HG03135 (cell line): Measurements from ENCODE around the gene FDPS.

Experiments used
- ATAC-seq: cut with Tn5 transposase; IDR thresholded peaks from one replicate; pipeline ENCODE4 v1.9.1; 2021; ENCODE audit warnings: mild to moderate bottlenecking, moderate library complexity; ENCODE audit not compliant: unreplicated experiment

The FDPS gene

GRCh38 chr1:155308493-155309422, at the start of gene FDPS:
Gene FDPS (plus strand): TSS chr1:155308866. CDS start chr1:155309790, 924 bp downstream.
- ATAC-seq: peak; percentile 92

DNA sequence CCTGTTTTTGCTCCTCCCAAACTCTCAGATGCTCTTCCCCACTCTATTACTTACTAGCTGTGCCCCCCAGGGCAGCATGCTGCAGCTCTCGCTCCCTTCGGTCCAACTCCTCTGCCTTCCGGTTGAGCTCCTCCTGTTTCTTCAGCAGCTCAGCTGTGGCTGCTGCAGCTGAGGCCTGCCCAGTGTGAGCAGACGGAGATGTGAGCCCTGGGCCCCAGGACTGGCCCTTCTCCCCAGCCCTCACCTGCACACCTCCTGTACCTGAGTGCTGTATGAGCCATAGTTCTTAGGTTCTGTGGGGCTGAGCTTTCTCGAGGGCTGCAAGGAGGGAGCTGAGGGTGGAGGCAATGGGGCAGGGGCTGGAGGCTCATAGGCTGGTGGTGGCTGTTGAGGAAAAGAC, 48.4 kb upstream of the FDPS start:
- ATAC-seq: no peak

GRCh38 chr1:155261493-155261851, 47.2 kb upstream of the FDPS start:
- ATAC-seq: no peak

DNA sequence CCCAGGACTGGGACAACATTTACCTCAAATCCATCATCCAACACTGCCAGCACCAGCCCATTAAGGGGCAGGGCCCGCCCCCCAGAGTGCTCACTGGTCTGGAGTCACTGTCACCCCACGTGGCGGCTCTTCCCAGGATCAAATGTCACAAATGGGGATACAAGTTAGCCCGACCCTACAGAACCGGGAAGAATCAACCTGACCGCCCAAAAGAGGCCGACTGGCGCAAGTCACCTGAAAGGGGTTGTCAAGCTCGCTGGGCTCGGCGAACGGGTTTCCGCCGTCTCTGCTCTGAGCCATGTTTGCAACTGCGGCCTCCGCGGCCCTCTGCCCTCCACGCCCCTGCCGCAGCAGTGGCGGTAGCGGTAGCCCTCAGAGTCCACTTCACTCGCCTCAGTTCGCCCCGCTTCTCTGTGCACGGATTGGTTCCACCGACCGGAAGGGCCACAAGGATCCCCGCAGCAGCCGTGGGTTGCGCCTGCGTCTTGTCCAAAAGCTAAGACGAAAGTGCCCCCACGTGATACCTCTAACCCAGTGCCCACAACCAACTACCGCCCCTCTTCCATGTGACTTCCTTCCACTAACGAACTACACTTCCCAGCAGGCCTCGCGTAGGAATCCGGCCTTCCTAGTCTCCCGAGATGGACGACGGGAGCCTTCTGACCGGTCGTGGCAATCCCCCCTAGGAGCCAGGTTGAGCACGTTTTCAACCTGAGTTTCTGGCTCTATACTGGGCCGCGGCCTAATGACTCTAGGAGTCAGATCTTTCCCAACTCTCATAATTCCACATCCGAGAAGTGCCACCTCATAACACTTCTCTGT, 46.6 kb upstream of the FDPS start, which contains the start of gene SCAMP3:
Gene SCAMP3, minus strand, starts transcription at position 509 of the 822 bp plus-strand sequence. Its CDS starts 209 bp downstream, at position 300.
- ATAC-seq: peak; percentile 90

GRCh38 chr1:155263067-155263466, 45.6 kb upstream of the FDPS start:
- ATAC-seq: no peak

GRCh38 chr1:155266553-155266952, 42.1 kb upstream of the FDPS start:
- no peak for ATAC-seq

- ATAC-seq: no peak
Observed at GRCh38 chr1:155267373-155267772, 41.3 kb upstream of the FDPS start.

- ATAC-seq: no peak
Observed at GRCh38 chr1:155268630-155269029, 40.0 kb upstream of the FDPS start.

- ATAC-seq: no peak
Observed at GRCh38 chr1:155269381-155269780, 39.3 kb upstream of the FDPS start.

DNA sequence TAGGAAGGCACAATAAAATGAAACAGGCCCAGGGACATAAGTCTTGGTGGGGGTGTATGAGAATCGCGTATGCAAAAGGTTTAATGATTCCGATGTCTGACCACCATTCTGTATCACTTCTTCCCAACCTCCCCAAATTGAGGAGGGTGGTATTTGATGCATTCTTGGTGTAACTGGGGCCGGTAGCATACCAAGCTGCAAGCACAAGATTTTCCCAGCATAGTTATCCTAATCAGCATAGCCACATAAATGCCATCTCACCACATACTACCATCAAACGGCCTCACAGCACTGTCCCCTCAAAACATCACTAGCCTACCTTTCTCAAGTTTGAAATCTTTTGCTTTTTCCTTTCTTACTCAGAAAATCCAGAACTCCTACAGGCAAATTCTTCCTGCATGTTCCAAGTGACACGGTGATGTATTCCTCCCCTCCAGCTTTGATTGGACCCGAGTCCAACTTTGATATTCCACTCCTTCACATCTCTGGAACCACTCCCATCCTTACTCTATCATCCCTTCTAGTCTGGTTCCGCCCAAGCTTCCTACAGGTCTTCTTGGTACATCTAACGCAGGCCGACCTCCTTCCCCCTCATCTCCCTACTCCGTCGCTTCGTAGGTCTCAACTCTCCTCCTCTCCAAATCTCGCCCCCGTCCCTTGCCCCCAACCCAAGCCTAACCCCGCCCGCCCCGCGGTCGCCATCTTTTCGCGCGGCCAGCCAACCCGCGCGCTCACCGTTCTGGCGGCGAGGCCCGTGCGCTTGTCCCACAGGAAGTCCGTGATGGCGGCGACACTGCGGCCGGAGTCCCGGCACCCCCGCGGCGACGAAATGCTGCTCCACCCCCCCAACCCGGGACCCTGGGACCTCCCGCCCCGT, 36.0 kb upstream of the FDPS start:
- peak; percentile 29 for ATAC-seq

DNA sequence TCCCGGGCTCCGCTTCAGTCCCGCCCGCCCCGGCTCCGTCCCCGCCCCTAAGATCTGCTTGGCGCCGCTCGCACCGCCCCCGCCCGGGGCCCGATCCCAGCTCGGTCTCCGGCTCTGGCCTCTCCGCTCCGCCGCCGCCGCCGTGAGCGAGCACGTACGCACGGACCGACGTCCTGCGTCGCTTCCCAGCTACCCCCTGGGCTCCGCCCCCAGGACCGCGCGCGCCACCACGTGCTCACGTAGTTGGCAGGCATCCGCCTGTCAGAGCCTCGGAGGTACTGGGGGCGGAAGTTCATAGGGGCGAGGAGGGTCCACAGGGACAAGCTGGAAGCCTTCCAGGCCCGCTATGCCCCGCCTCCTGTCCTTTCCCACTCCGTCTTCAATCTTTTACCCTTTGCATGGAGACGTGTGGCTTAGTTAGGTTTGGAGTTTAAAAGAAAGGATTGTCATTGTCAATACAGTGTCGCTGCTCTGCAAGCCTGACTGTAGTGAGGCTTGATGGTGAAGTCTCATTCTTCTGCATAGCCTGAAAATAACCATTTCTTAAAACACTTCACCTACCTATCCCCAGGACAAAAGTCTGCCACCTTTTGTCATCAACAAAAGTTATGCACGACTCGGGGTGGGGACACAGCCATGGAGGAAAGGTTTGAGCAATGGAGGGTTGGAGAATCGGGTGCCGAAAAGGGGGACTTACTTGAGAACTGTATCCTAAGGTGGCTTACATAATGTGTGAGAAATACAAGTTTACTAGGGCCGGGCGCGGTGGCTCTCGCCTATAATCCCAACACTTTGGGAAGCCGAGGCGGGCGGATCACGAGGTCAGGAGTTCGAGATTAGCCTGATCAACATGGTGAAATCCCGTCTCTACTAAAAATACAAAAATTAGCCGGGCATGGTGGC, 35.1 kb upstream of the FDPS start, which contains the start of gene CLK2:
Gene CLK2, minus strand, starts transcription at position 162 of the 903 bp plus-strand sequence. CDS start 2,527 bp downstream, outside the sequence.
- peak; percentile 79 for ATAC-seq

DNA sequence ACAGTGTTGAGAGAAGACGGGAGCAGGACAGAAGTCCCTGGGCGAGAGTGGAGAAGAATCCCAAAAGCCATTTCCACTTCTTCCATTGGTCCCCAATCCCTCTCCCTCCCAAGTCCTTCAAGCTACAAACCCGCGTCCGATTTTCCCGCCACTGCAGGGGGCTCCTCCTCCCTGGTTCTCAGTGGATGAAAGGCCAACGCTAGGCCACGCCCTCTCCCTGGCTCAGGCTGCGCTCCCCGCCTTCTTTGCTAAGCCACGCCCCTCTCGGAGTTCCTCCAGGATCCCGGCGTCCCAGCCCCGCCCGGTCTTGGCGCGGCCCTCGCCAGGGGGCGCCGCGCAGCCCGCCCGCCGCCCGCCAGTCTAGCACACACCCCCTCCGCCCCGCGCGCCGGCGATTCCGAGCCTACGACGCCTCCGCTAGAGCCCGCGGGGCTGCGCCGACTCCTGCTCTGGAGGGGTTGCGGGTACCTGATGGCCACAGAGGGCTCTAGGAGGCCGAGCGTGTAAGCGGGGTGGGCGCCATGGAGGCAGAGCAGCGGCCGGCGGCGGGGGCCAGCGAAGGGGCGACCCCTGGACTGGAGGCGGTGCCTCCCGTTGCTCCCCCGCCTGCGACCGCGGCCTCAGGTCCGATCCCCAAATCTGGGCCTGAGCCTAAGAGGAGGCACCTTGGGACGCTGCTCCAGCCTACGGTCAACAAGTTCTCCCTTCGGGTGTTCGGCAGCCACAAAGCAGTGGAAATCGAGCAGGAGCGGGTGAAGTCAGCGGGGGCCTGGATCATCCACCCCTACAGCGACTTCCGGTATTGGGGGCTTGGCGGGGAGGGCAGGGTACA, 31.4 kb upstream of the FDPS start, which contains the start of gene HCN3:
Gene HCN3, plus strand, starts transcription at position 394 of the 832 bp plus-strand sequence. Its CDS starts 128 bp downstream, at position 522.
- ATAC-seq: peak; percentile 60

DNA sequence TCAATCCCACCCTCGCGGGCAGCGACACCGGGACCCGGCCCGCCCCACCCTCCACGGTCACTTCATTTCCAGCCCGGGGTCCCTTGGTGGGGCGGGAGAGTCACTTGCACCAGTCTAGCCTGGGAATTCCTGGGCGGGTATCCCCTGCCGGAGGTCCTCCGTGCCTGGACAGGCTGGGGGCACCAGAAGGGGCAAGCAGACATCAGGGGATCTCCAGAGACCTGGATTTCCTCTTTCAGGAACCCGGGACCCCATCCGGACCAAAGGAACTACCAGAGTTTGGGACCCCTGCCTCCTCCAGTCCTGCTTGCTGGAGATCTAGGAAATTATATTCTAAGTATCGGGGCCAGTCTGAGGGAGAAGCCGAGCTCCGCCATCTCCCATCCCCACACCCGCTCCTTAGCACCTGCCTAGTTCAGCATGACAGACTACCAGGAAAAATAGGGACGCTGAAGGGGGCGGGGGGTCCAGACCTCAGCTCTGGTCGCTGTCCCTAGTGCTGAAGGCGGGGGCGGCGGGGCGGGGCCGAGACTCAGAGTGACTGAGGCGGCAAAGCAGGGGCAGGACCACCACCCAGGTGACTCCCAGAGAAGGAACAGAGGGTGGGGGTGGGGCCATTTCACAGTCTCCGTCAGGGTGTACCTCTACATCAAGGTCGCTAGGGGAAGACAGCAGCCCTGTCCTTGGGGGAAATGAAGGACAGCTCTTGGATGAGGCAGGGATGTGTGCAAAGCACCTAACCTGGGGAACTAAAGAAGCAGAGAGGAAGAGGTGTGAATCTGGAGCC, 30.6 kb upstream of the FDPS start:
- no peak for ATAC-seq

DNA sequence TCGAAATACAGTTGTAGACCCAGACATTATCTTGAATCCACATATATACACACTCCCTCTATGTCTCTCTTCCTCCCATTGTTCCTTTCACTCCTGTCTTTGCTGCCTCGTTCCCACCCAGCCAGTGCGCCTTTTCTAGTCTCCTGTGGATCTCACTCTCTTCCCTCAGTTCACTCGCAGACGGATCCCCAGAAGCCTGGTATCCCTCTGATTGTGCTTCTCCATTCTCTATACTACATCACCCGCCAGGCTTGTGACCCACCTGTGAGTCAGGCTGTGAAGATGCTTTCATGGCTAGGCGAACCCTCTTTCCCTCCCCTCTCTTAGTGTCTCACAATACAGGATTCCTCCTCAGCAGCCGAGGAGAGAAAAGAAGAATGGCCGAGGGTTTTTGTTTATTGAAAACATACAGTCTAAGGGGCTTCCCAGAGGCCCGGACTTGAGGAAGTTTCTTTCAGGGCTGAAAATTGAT, 29.9 kb upstream of the FDPS start:
- ATAC-seq: no peak

- no peak for ATAC-seq
Observed at GRCh38 chr1:155279268-155279667, 29.4 kb upstream of the FDPS start.

- ATAC-seq: no peak
Observed at GRCh38 chr1:155282488-155283091, 26.1 kb upstream of the FDPS start.

DNA sequence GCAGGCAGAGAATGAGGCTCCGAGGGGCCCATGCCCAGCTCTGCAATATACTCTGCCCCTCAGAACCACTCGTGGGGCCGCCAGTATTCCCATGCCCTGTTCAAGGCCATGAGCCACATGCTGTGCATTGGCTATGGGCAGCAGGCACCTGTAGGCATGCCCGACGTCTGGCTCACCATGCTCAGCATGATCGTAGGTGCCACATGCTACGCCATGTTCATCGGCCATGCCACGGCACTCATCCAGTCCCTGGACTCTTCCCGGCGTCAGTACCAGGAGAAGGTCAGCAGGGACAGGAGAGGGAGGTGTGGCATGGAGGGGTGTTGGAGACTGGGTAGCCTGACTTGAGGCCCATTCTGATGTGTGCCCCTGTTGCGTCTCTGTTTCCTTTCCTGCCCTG, 24.2 kb upstream of the FDPS start:
- no peak for ATAC-seq
